A549 (cell line): Measurements from ENCODE around the gene GRM6. TPM values are rescaled to one million over a fixed set of nuclear protein-coding genes. Genes with fewer than 3 reads are reported as not detected.

Experiments
- ATAC-seq, 2 experiments: fragments of 200-7000 bp in 1 of 2; fragments of >200 bp in 1 of 2; cut with Nextera tagmentation in 1 of 2; cut with Tn5 transposase in 1 of 2; 3 replicates each; pipeline versions ENCODE4 v1.8.0 to v1.9.1; 2018 to 2020; ENCODE audit warnings: mild to moderate bottlenecking in 1 of 2, moderate library complexity in 1 of 2
- CTCF ChIA-PET: fragments of 300-600 bp; sonication (Branson Sonifier 250); formaldehyde crosslinking; extraction: SDS; loops from one replicate; lab custom pipeline; 2021; ENCODE audit warnings: antibody characterized with exemption, inconsistent platforms; lab: Yijun Ruan, JAX
- POLR2A ChIA-PET: fragments of 350-600 bp; formaldehyde crosslinking; extraction: SDS; loops from one replicate; lab custom pipeline; 2021; ENCODE audit warnings: antibody characterized with exemption, inconsistent platforms; lab: Yijun Ruan, JAX
- DNase-seq, 2 experiments: peaks; one replicate each; pipeline versions ENCODE4 v3.0.0 to v3.0.0-alpha.2; 2011 to 2016; ENCODE audit warnings: low read depth in 1 of 2, low spot score in 1 of 2
- FAIRE-seq: peaks from 2 replicates; lab custom pipeline; 2011; peaks lifted over from hg19 to GRCh38; lab: Jason Lieb, UNC
- H3K27ac ChIP-seq, 2 experiments: fragments of >200 bp; sonication (Bioruptor Twin); formaldehyde crosslinking; 3 replicates each; pipeline ENCODE4 v1.5.1; 2016 to 2017
- H3K4me1 ChIP-seq: fragments of >200 bp; sonication (Bioruptor Twin); formaldehyde crosslinking; 3 replicates; pipeline ENCODE4 v1.6.1; 2016
- H3K4me2 ChIP-seq: fragments of >200 bp; sonication (Bioruptor Twin); formaldehyde crosslinking; 3 replicates; pipeline ENCODE4 v1.6.1; 2016
- H3K4me3 ChIP-seq: fragments of >200 bp; sonication (Bioruptor Twin); formaldehyde crosslinking; 3 replicates; pipeline ENCODE4 v1.5.1; 2016
- H3K9me3 ChIP-seq: fragments of >200 bp; sonication (Bioruptor Twin); formaldehyde crosslinking; 3 replicates; pipeline ENCODE4 v1.6.1; 2016
- BCL3 ChIP-seq: fragments of >200 bp; sonication (Bioruptor Twin); formaldehyde crosslinking; IDR thresholded peaks from 3 replicates; pipeline ENCODE4 v1.6.1; 2016
- BHLHE40 ChIP-seq: IDR thresholded peaks from 2 replicates; pipeline ENCODE4 v1.6.1; 2012; ENCODE audit warnings: low read depth, low read length, inconsistent platforms
- CBX8 ChIP-seq: fragments of 200-600 bp; sonication (generic); IDR thresholded peaks from 2 replicates; pipeline ENCODE4 v1.6.1; 2016
- CHD4 ChIP-seq: fragments of 200-600 bp; sonication (generic); IDR thresholded peaks from 2 replicates; pipeline ENCODE4 v1.6.1; 2016; ENCODE audit warnings: antibody characterized with exemption, mild to moderate bottlenecking, borderline replicate concordance
- E2F6 ChIP-seq: IDR thresholded peaks from 2 replicates; pipeline ENCODE4 v1.6.1; 2012; ENCODE audit warnings: low read depth, borderline replicate concordance
- ELK1 ChIP-seq: fragments of 150-350 bp; IDR thresholded peaks from 2 replicates; pipeline ENCODE4 v1.6.1; 2014; ENCODE audit warnings: low read depth, mild to moderate bottlenecking, low read length
- EP300 ChIP-seq, 2 experiments: fragments of >200 bp; sonication (Bioruptor Twin); formaldehyde crosslinking; IDR thresholded peaks; 2 replicates in 1 of 2; 3 replicates in 1 of 2; pipeline ENCODE4 v1.6.1; 2016 to 2017
- FOSL2 ChIP-seq, 2 experiments: fragments of 450-650 bp in 1 of 2; fragments of >200 bp in 1 of 2; sonication (Bioruptor Twin) in 1 of 2; formaldehyde crosslinking; IDR thresholded peaks; 2 replicates each; pipeline versions ENCODE4 v1.5.0 to v1.6.1; 2016 to 2020; ENCODE audit warnings: mild to moderate bottlenecking in 1 of 2, moderate library complexity in 1 of 2
- HMGXB4 ChIP-seq: fragments of 250-450 bp; sonication (Bioruptor Pico); IDR thresholded peaks from 2 replicates; pipeline ENCODE4 v1.5.0; 2021; ENCODE audit warnings: mild to moderate bottlenecking, moderate library complexity, borderline replicate concordance
- HOXA7 ChIP-seq: fragments of 250-450 bp; sonication (Bioruptor Pico); IDR thresholded peaks from 2 replicates; pipeline ENCODE4 v1.5.0; 2020; ENCODE audit warnings: mild to moderate bottlenecking, moderate library complexity
- HOXB5 ChIP-seq: fragments of 250-450 bp; sonication (Bioruptor Pico); IDR thresholded peaks from 2 replicates; pipeline ENCODE4 v1.5.0; 2020; ENCODE audit warnings: mild to moderate bottlenecking, moderate library complexity
- JUNB ChIP-seq: fragments of >200 bp; sonication (Bioruptor Twin); formaldehyde crosslinking; IDR thresholded peaks from 2 replicates; pipeline ENCODE4 v1.6.1; 2016
- MAFK ChIP-seq: fragments of 450-650 bp; IDR thresholded peaks from 2 replicates; pipeline ENCODE4 v1.6.1; 2014; ENCODE audit not compliant: partially characterized antibody
- MAX ChIP-seq: IDR thresholded peaks from 2 replicates; pipeline ENCODE4 v1.6.1; 2012
- NFE2L2 ChIP-seq: fragments of 150-350 bp; conservative IDR thresholded peaks from 2 replicates; pipeline ENCODE4 v1.6.1; 2014; ENCODE audit warnings: low read length
- NPAS2 ChIP-seq: fragments of 250-450 bp; sonication (Bioruptor Pico); IDR thresholded peaks from 2 replicates; pipeline ENCODE4 v1.8.0; 2022; ENCODE audit warnings: mild to moderate bottlenecking, moderate library complexity, borderline replicate concordance
- PBX3 ChIP-seq: IDR thresholded peaks from 2 replicates; pipeline ENCODE4 v1.6.1; 2012
- PHF8 ChIP-seq: fragments of 200-600 bp; sonication (generic); IDR thresholded peaks from 2 replicates; pipeline ENCODE4 v1.6.1; 2016; ENCODE audit warnings: low read depth, mild to moderate bottlenecking, antibody characterized with exemption, moderate library complexity, borderline replicate concordance
- RARB ChIP-seq: fragments of 250-450 bp; sonication (Bioruptor Pico); IDR thresholded peaks from 2 replicates; pipeline ENCODE4 v1.8.0; 2021; ENCODE audit warnings: mild to moderate bottlenecking, moderate library complexity
- REST ChIP-seq: fragments of 200-600 bp; sonication (generic); IDR thresholded peaks from 2 replicates; pipeline ENCODE4 v1.6.1; 2016; ENCODE audit warnings: antibody characterized with exemption, mild to moderate bottlenecking, moderate library complexity
- RNF2 ChIP-seq: fragments of 200-600 bp; sonication (generic); IDR thresholded peaks from 2 replicates; pipeline ENCODE4 v1.6.1; 2016; ENCODE audit warnings: low read depth, mild to moderate bottlenecking, antibody characterized with exemption, moderate library complexity, borderline replicate concordance
- SMC3 ChIP-seq: fragments of >200 bp; sonication (Bioruptor Twin); formaldehyde crosslinking; IDR thresholded peaks from 3 replicates; pipeline ENCODE4 v1.6.1; 2018; ENCODE audit warnings: inconsistent platforms
- ZC3H11A ChIP-seq: fragments of 450-650 bp; IDR thresholded peaks from 2 replicates; pipeline ENCODE4 v1.6.1; 2014; ENCODE audit warnings: antibody characterized with exemption, mild to moderate bottlenecking
- ZFP36 ChIP-seq: fragments of 450-650 bp; IDR thresholded peaks from 2 replicates; pipeline ENCODE4 v1.6.1; 2014; ENCODE audit warnings: borderline replicate concordance; ENCODE audit not compliant: partially characterized antibody
- ZNF302 ChIP-seq: fragments of 250-450 bp; sonication (Bioruptor Pico); IDR thresholded peaks from 2 replicates; pipeline ENCODE4 v1.9.0; 2021; ENCODE audit warnings: inconsistent platforms, mild to moderate bottlenecking, moderate library complexity
- WGBS: methylation state at CpG from one replicate; pipeline ENCODE4 v1.1.6; 2017; ENCODE audit errors: missing lambda C conversion rate; 5-methylcytosine and 5-hydroxymethylcytosine counted together
- polyA plus RNA-seq, 4 experiments: library from polyadenylated mRNA; depleted of rRNA in 3 of 4; stranded (reverse); fragments of >200 nt; fragmentation: RNase III in 1 of 4; extraction: RNeasy Plus Mini Kit Qiagen cat#74134 plus additional on column Dnase treatment in 1 of 4; gene quantifications; 2 replicates in 3 of 4; 3 replicates in 1 of 4; pipeline ENCODE4 v1.2.3, GENCODE V29; 2011 to 2017

The GRM6 gene
- polyA plus RNA-seq, 2 of the 4 experiments (the other 2 are of a cell fraction), result not detected

GRCh38 chr5:178983728-178984127, 11.4 kb downstream of the GRM6 start:
- Histone ChIP-seq H3K4me1 (no peaks in the 10 kb centered on the region), H3K27ac (no peak overlapping the region), H3K4me3 (no peak overlapping the region), H3K9me3 (peaks cover 24% of the 10 kb centered on the region), H3K4me2 (no peak overlapping the region)
- FAIRE-seq (no peak), DNase-seq (no peak), ATAC-seq (no peak)
- ChIA-PET CTCF (no interaction called here), POLR2A (no interaction called here)
- no peak for TF ChIP-seq BHLHE40
- no peak for TF ChIP-seq FOSL2 (IDR thresholded peaks at IDR 0.05)
- no peak for TF ChIP-seq FOSL2 (CRISPR knock-in tag; IDR thresholded peaks at IDR 0.05)
- no peak for TF ChIP-seq ZNF302 (CRISPR knock-in tag)
- TF ChIP-seq MAFK, result no peak
- no peak for TF ChIP-seq HMGXB4 (CRISPR knock-in tag)
- no peak for TF ChIP-seq EP300 (IDR thresholded peaks at IDR 0.05)
- no peak for TF ChIP-seq PHF8
- no peak for TF ChIP-seq NPAS2
- TF ChIP-seq SMC3, result no peak
- no peak for TF ChIP-seq BCL3
- TF ChIP-seq RARB (CRISPR knock-in tag), result no peak
- no peak for TF ChIP-seq ZC3H11A
- WGBS, result 16% methylated on average over 5 of the region's 10 CpGs

GRCh38 chr5:178982941-178983340, 12.2 kb downstream of the GRM6 start:
- TF ChIP-seq HOXB5 (CRISPR knock-in tag), result no peak
- no peak for TF ChIP-seq CHD4
- no peak for TF ChIP-seq CBX8
- no peak for TF ChIP-seq ZFP36
- TF ChIP-seq ZNF302 (CRISPR knock-in tag), result no peak
- TF ChIP-seq HOXA7, result no peak
- TF ChIP-seq REST, result no peak
- TF ChIP-seq, all 56 proteins: peak for 0
- ChIA-PET CTCF (no interaction called here), POLR2A (no interaction called here)
- ATAC-seq (no peak), FAIRE-seq (no peak), DNase-seq (no peak)
- Histone ChIP-seq H3K4me1 (no peaks in the 10 kb centered on the region), H3K27ac (no peak overlapping the region), H3K4me2 (no peak overlapping the region), H3K4me3 (no peak overlapping the region), H3K9me3 (peaks cover 24% of the 10 kb centered on the region)
- 23% methylated on average over 17 of the region's 17 CpGs for WGBS

GRCh38 chr5:178981381-178981780, 13.7 kb downstream of the GRM6 start:
- H3K4me1 ChIP-seq, result no peaks in the 10 kb centered on the region
- FAIRE-seq (no peak), DNase-seq (no peak), ATAC-seq (no peak)
- no peak overlapping the region for H3K27ac ChIP-seq
- peaks cover 25% of the 10 kb centered on the region for H3K9me3 ChIP-seq
- no peak overlapping the region for H3K4me3 ChIP-seq
- H3K4me2 ChIP-seq, result no peak overlapping the region
- ChIA-PET POLR2A (no interaction called here), CTCF (no interaction called here)
- 38% methylated on average over 14 of the region's 15 CpGs for WGBS
- TF ChIP-seq MAX (no peak), PBX3 (no peak), NPAS2 (no peak), E2F6 (no peak), RARB (CRISPR knock-in tag) (no peak), RNF2 (no peak), ELK1 (no peak), NFE2L2 (no peak), CBX8 (no peak), JUNB (no peak), EP300 (IDR thresholded peaks at IDR 0.05) (no peak), BHLHE40 (no peak)
